ENCODE measurements around the gene GDPD1.

GDPD1 gene

DNA sequence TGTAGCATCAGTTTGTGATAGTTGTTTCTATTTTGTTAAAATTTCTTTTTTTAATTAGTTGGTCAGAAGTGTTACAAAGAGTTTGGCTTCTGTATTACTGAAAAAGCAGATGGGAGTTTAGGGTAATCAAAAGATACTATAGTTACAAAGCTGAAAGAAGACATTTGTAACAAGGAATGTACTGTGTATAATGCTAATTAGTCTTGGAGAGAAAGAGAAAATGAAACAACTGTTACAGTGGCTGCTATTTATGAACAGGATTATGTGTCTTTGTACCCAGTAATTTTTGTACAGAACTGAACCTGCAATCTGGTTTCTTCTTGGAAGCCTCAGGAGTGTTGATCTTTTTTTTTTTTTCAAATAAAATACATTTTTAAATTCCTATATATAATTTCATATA, 14.3 kb downstream of the GDPD1 start:
- TF ChIP-seq, protein P1, sequence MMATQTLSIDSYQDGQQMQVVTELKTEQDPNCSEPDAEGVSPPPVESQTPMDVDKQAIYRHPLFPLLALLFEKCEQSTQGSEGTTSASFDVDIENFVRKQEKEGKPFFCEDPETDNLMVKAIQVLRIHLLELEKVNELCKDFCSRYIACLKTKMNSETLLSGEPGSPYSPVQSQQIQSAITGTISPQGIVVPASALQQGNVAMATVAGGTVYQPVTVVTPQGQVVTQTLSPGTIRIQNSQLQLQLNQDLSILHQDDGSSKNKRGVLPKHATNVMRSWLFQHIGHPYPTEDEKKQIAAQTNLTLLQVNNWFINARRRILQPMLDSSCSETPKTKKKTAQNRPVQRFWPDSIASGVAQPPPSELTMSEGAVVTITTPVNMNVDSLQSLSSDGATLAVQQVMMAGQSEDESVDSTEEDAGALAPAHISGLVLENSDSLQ (IDR thresholded peaks at IDR 0.05) = no peak
- TF ChIP-seq FOXM1 (IDR thresholded peaks at IDR 0.05; ENCODE audit: borderline replicate concordance) (no peak), ELF4 (IDR thresholded peaks at IDR 0.05) (no peak), SP1 (IDR thresholded peaks at IDR 0.05) (no peak), SUZ12 (IDR thresholded peaks at IDR 0.05) (no peak), BHLHE40 (IDR thresholded peaks at IDR 0.05; ENCODE audit: borderline replicate concordance) (no peak), TARDBP (IDR thresholded peaks at IDR 0.05) (no peak), ZNF384 (IDR thresholded peaks at IDR 0.05) (no peak), LEF1 (IDR thresholded peaks at IDR 0.05; ENCODE audit: borderline replicate concordance) (no peak), CTBP1 (IDR thresholded peaks at IDR 0.05; ENCODE audit: borderline replicate concordance) (no peak), HDGF (IDR thresholded peaks at IDR 0.05; ENCODE audit: borderline replicate concordance) (no peak), L3MBTL2 (conservative IDR thresholded peaks at IDR 0.05) (no peak), FOXA1 (IDR thresholded peaks at IDR 0.05) (no peak), ARNT (IDR thresholded peaks at IDR 0.05) (no peak), FOXK2 (IDR thresholded peaks at IDR 0.05) (no peak), NFRKB (IDR thresholded peaks at IDR 0.05) (no peak)
- POLR2A ChIA-PET = no interaction called here
- CTCF ChIA-PET = interaction anchor here (0.7 kb wide), 1 partner anchor 210 kb away, joined by 3 read pairs; no protein-coding TSS in a partner anchor
- no peak for DNase-seq (ENCODE audit: extremely low spot score)

DNA sequence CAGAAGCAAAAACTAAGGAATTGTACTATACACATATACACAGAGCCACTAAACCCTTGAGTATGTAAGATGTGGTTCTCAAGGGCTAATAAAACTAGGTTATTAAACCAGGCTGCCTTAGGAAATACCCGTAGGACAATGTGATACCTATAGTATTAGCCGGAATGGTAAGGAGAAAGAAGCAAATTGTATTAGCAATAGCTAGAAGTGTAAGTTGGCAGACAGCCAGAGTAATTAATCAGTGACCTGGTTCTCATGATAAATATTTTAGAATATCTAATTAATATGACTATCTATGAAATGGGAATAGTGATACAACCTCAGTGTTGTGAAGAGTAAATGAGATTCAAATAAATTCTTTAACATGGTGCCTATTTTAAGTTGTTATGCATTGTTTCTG, 18.6 kb downstream of the GDPD1 start:
- TF ChIP-seq HDGF (IDR thresholded peaks at IDR 0.05; ENCODE audit: borderline replicate concordance) (no peak), TARDBP (IDR thresholded peaks at IDR 0.05) (no peak), FOXM1 (IDR thresholded peaks at IDR 0.05; ENCODE audit: borderline replicate concordance) (no peak), FOXK2 (IDR thresholded peaks at IDR 0.05) (no peak), CTBP1 (IDR thresholded peaks at IDR 0.05; ENCODE audit: borderline replicate concordance) (no peak), ELF4 (IDR thresholded peaks at IDR 0.05) (no peak), LEF1 (IDR thresholded peaks at IDR 0.05; ENCODE audit: borderline replicate concordance) (no peak), L3MBTL2 (conservative IDR thresholded peaks at IDR 0.05) (no peak), ARNT (IDR thresholded peaks at IDR 0.05) (no peak), FOXA1 (IDR thresholded peaks at IDR 0.05) (no peak), SP1 (IDR thresholded peaks at IDR 0.05) (no peak), SUZ12 (IDR thresholded peaks at IDR 0.05) (no peak)
- TF ChIP-seq, protein P1 (IDR thresholded peaks at IDR 0.05) = no peak
- CTCF ChIA-PET = no interaction called here
- POLR2A ChIA-PET = interaction anchor here (1.3 kb wide), 1 partner anchor 29 kb away, joined by 3 read pairs; no protein-coding TSS in a partner anchor
- DNase-seq (ENCODE audit: extremely low spot score) = no peak

DNA sequence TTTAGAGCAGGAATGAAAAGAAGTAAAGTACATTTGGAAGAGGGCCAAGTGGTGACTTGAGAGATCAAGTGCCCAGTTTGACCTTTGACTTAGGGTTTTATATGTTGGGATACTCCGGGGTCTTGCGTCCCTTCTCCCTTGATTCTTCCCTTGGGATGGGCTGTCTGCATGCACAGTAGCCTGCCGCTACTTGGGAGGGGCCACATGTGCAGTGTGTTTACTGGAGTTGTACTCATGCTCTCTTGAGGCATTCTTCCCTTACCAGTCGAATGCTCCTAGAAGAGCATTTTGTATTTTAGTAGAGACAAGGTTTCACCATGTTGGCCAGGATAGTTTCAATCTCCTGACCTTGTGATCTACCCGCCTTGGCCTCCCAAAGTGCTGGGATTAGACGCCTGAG, 23.8 kb downstream of the GDPD1 start:
- ChIA-PET POLR2A (no interaction called here), CTCF (no interaction called here)
- no peak for DNase-seq (ENCODE audit: extremely low spot score)

DNA sequence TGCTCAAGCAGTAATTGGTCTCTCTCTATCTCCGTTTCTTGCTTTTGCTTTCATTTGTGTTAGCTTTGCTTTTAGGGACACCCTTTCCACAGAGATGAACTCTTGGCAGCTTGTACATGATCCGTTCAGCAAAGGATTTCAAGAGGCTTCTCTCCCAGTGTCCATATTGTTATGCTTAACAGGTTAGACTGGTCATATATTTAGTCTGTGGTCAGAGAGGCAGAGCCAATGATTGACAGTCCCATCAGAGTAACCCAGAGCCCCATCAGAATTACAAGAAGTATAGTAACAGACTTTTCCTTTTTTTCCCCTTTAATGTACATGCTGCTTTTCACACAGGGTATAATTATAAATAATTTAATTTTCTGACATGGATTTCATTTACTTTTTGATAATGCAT, 34.4 kb downstream of the GDPD1 start:
- no peak for DNase-seq (ENCODE audit: extremely low spot score)
- ChIA-PET POLR2A (no interaction called here), CTCF (no interaction called here)
- TF ChIP-seq L3MBTL2 (conservative IDR thresholded peaks at IDR 0.05) (no peak), BHLHE40 (IDR thresholded peaks at IDR 0.05; ENCODE audit: borderline replicate concordance) (no peak), ELF4 (IDR thresholded peaks at IDR 0.05) (no peak), ZNF384 (IDR thresholded peaks at IDR 0.05) (no peak), FOXA1 (IDR thresholded peaks at IDR 0.05) (no peak), SUZ12 (IDR thresholded peaks at IDR 0.05) (no peak), FOXM1 (IDR thresholded peaks at IDR 0.05; ENCODE audit: borderline replicate concordance) (no peak), SP1 (IDR thresholded peaks at IDR 0.05) (no peak), NFRKB (IDR thresholded peaks at IDR 0.05) (no peak), CTBP1 (IDR thresholded peaks at IDR 0.05; ENCODE audit: borderline replicate concordance) (no peak), ARNT (IDR thresholded peaks at IDR 0.05) (no peak), LEF1 (IDR thresholded peaks at IDR 0.05; ENCODE audit: borderline replicate concordance) (no peak), FOXK2 (IDR thresholded peaks at IDR 0.05) (no peak), HDGF (IDR thresholded peaks at IDR 0.05; ENCODE audit: borderline replicate concordance) (no peak), TARDBP (IDR thresholded peaks at IDR 0.05) (no peak)
- TF ChIP-seq, protein P1 (IDR thresholded peaks at IDR 0.05) = no peak

More for the DNA sequence above, 23.8 kb downstream of the GDPD1 start:
- TF ChIP-seq HDGF (IDR thresholded peaks at IDR 0.05; ENCODE audit: borderline replicate concordance) (no peak), SUZ12 (IDR thresholded peaks at IDR 0.05) (no peak), ARNT (IDR thresholded peaks at IDR 0.05) (no peak), L3MBTL2 (conservative IDR thresholded peaks at IDR 0.05) (no peak), ZNF384 (IDR thresholded peaks at IDR 0.05) (no peak), TARDBP (IDR thresholded peaks at IDR 0.05) (no peak), FOXK2 (IDR thresholded peaks at IDR 0.05) (no peak), FOXM1 (IDR thresholded peaks at IDR 0.05; ENCODE audit: borderline replicate concordance) (no peak), ELF4 (IDR thresholded peaks at IDR 0.05) (no peak), BHLHE40 (IDR thresholded peaks at IDR 0.05; ENCODE audit: borderline replicate concordance) (no peak), SP1 (IDR thresholded peaks at IDR 0.05) (no peak), CTBP1 (IDR thresholded peaks at IDR 0.05; ENCODE audit: borderline replicate concordance) (no peak), FOXA1 (IDR thresholded peaks at IDR 0.05) (no peak), LEF1 (IDR thresholded peaks at IDR 0.05; ENCODE audit: borderline replicate concordance) (no peak), NFRKB (IDR thresholded peaks at IDR 0.05) (no peak)
- TF ChIP-seq, protein P1 (IDR thresholded peaks at IDR 0.05) = no peak

DNA sequence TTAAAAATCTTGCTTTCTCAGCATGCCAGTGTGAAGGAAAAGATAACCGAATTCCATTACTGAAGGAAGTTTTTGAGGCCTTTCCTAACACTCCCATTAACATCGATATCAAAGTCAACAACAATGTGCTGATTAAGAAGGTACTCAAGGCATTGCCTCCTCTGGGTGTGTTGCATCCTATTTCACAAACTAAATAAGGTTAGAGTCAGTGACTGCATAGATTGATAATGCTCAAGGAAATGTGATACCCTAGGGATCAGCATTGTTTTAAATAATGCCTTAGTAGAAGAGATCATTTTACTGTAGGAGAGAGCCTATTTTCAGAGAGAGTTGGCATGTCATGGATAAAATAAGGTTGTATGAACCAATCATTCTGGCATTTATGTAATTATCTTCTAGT, 36.8 kb downstream of the GDPD1 start:
- DNase-seq (ENCODE audit: extremely low spot score) = no peak
- CTCF ChIA-PET = no interaction called here
- POLR2A ChIA-PET = no interaction called here
- TF ChIP-seq LEF1 (IDR thresholded peaks at IDR 0.05; ENCODE audit: borderline replicate concordance) (no peak), SUZ12 (IDR thresholded peaks at IDR 0.05) (no peak), L3MBTL2 (conservative IDR thresholded peaks at IDR 0.05) (no peak), FOXA1 (IDR thresholded peaks at IDR 0.05) (no peak), TARDBP (IDR thresholded peaks at IDR 0.05) (no peak), FOXM1 (IDR thresholded peaks at IDR 0.05; ENCODE audit: borderline replicate concordance) (no peak), SP1 (IDR thresholded peaks at IDR 0.05) (no peak), ARNT (IDR thresholded peaks at IDR 0.05) (no peak)

All from HEK293T (cell line).